ENCODE results near the gene PTPRK. TPM values are rescaled to one million over a fixed set of nuclear protein-coding genes. Genes with fewer than 3 reads are reported as not detected.

Gene PTPRK
- total and polyA plus RNA-seq, 9 of the 15 experiments (the other 6 are each of a cell fraction or from before 2014, with no cell fraction given), result 0.04 to 0.51 TPM; not detected in 7

- TF ChIP-seq CHD7 (IDR thresholded peaks at IDR 0.05; ENCODE audit: low read depth, low read length), result no peak
Measured at GRCh38 chr6:127967708-127968107, 552.7 kb downstream of the PTPRK start (continued).

Data from K562 (cell line).